PC-9 (cell line): ENCODE data around the gene RABL2A. TPM values are rescaled to one million over a fixed set of nuclear protein-coding genes. Genes with fewer than 3 reads are reported as not detected.

Experiments
- BruUV-seq: library from RNA; stranded (reverse); fragments of 400-500 nt; replicated peaks from 2 replicates; lab custom pipeline; 2021; lab: Mats Ljungman, UMichigan
- CTCF ChIA-PET: fragments of 300-600 bp; sonication (Branson Sonifier 250); formaldehyde crosslinking; loops from one replicate; lab custom pipeline; 2022; ENCODE audit warnings: antibody characterized with exemption; lab: Charles Lee
- POLR2A ChIA-PET: fragments of 300-600 bp; sonication (Branson Sonifier 250); formaldehyde crosslinking; loops from one replicate; lab custom pipeline; 2022; ENCODE audit warnings: antibody characterized with exemption; ENCODE audit not compliant: unreplicated experiment; lab: Charles Lee
- DNase-seq, 2 experiments: peaks; one replicate each; pipeline versions ENCODE4 v3.0.0 to v3.0.0-alpha.2; 2015 to 2022; ENCODE audit warnings: mixed read lengths in 1 of 2
- H2AFZ ChIP-seq: fragments of 200-600 bp; sonication (generic); 2 replicates; pipeline ENCODE4 v1.8.1; 2017; ENCODE audit warnings: antibody characterized with exemption
- H3F3A ChIP-seq: fragments of 200-600 bp; sonication (generic); 2 replicates; pipeline ENCODE4 v1.8.1; 2017; ENCODE audit warnings: antibody characterized with exemption, mild to moderate bottlenecking, low read depth; ENCODE audit not compliant: insufficient read depth
- H3K27ac ChIP-seq: fragments of 200-600 bp; sonication (generic); 2 replicates; pipeline ENCODE4 v1.6.1; 2016; ENCODE audit warnings: mixed run types
- H3K27me3 ChIP-seq: fragments of 200-600 bp; sonication (generic); 2 replicates; pipeline ENCODE4 v1.6.1; 2016; ENCODE audit warnings: low read depth, mixed run types; ENCODE audit not compliant: insufficient read depth
- H3K36me3 ChIP-seq: fragments of 200-600 bp; sonication (generic); 2 replicates; pipeline ENCODE4 v1.6.1; 2016; ENCODE audit warnings: low read depth, mixed run types
- H3K4me1 ChIP-seq: fragments of 200-600 bp; sonication (generic); replicated peaks from 2 replicates; pipeline ENCODE4 v1.6.1; 2016; ENCODE audit warnings: mixed run types; ENCODE audit not compliant: insufficient read depth
- H3K4me2 ChIP-seq: fragments of 200-600 bp; sonication (generic); 2 replicates; pipeline ENCODE4 v1.6.1; 2017; ENCODE audit warnings: mixed run types
- H3K4me3 ChIP-seq: fragments of 200-600 bp; sonication (generic); 2 replicates; pipeline ENCODE4 v1.6.1; 2016; ENCODE audit warnings: mixed run types
- H3K79me2 ChIP-seq: fragments of 200-600 bp; sonication (generic); 2 replicates; pipeline ENCODE4 v1.6.1; 2017; ENCODE audit warnings: low read depth, mixed run types
- H3K9me2 ChIP-seq: fragments of 200-600 bp; sonication (generic); 2 replicates; pipeline ENCODE4 v1.8.1; 2017; ENCODE audit warnings: mild to moderate bottlenecking; ENCODE audit not compliant: insufficient read depth
- H3K9me3 ChIP-seq: fragments of 200-600 bp; sonication (generic); 2 replicates; pipeline ENCODE4 v1.8.1; 2016; ENCODE audit warnings: low read depth; ENCODE audit not compliant: insufficient read depth
- H4K20me1 ChIP-seq: fragments of 200-600 bp; sonication (generic); 2 replicates; pipeline ENCODE4 v1.8.1; 2017; ENCODE audit not compliant: insufficient read depth
- CTCF ChIP-seq: fragments of 200-600 bp; sonication (generic); conservative IDR thresholded peaks from 2 replicates; pipeline ENCODE4 v1.6.1; 2017; ENCODE audit warnings: mixed run types, antibody characterized with exemption, mild to moderate bottlenecking, moderate library complexity
- EZH2 ChIP-seq: fragments of 200-600 bp; sonication (generic); IDR thresholded peaks from 2 replicates; pipeline ENCODE4 v1.8.0; 2017; ENCODE audit warnings: antibody characterized with exemption, low read depth
- intact Hi-C: fragments of 100-400 bp; cut with micrococcal nuclease; formaldehyde crosslinking; loops from one replicate; pipeline ENCODE4 v1.10.0; 2022; ENCODE audit not compliant: unreplicated experiment
- total RNA-seq: library from RNA; stranded (reverse); gene quantifications from 2 replicates; pipeline ENCODE4 v1.2.3, GENCODE V29; 2021

RABL2A gene
- total RNA-seq, 1 experiment from 2014 or later: 27.7 TPM

- H3K36me3 ChIP-seq: no peaks in the 10 kb centered on the region
- H3K4me3 ChIP-seq: no peak overlapping the region
- TF ChIP-seq CTCF (no peak), EZH2 (no peak)
- H3K4me1 ChIP-seq: no peaks in the 10 kb centered on the region
- no peak overlapping the region for H3K4me2 ChIP-seq
- intact Hi-C loops: no loop called here
- H3F3A ChIP-seq: no peaks in the 10 kb centered on the region
- H3K9me2 ChIP-seq: no peaks in the 10 kb centered on the region
- H2AFZ ChIP-seq: no peak overlapping the region
- CTCF ChIA-PET: no interaction called here
- H3K27me3 ChIP-seq: 0 out of 2 replicates have a peak, but pooled peaks cover 3% of the 10 kb centered on the region
- H3K27ac ChIP-seq: no peak overlapping the region
- POLR2A ChIA-PET: no interaction called here
- no peak for DNase-seq
- BruUV-seq: no TSS peak
- no peaks in the 10 kb centered on the region for H3K79me2 ChIP-seq
- no peaks in the 10 kb centered on the region for H4K20me1 ChIP-seq
- no peaks in the 10 kb centered on the region for H3K9me3 ChIP-seq
Observed at GRCh38 chr2:113676623-113677266, 49.7 kb downstream of the RABL2A start.

GRCh38 chr2:113677330-113677729 is 50.3 kb downstream of the RABL2A start:
- 0 out of 2 replicates have a peak, but pooled peaks cover 3% of the 10 kb centered on the region for H3K27me3 ChIP-seq
- no peak overlapping the region for H3K4me3 ChIP-seq
- BruUV-seq: no TSS peak
- H3K9me2 ChIP-seq: no peaks in the 10 kb centered on the region
- intact Hi-C loops: no loop called here
- no peaks in the 10 kb centered on the region for H3F3A ChIP-seq
- no peaks in the 10 kb centered on the region for H3K36me3 ChIP-seq
- no peaks in the 10 kb centered on the region for H3K4me1 ChIP-seq
- ChIA-PET CTCF (no interaction called here), POLR2A (no interaction called here)
- H3K79me2 ChIP-seq: no peaks in the 10 kb centered on the region
- no peak overlapping the region for H2AFZ ChIP-seq
- H3K9me3 ChIP-seq: no peaks in the 10 kb centered on the region
- H4K20me1 ChIP-seq: no peaks in the 10 kb centered on the region
- DNase-seq: no peak
- no peak overlapping the region for H3K4me2 ChIP-seq
- H3K27ac ChIP-seq: no peak overlapping the region
- TF ChIP-seq CTCF (no peak), EZH2 (no peak)

- no peaks in the 10 kb centered on the region for H4K20me1 ChIP-seq
- H3K9me2 ChIP-seq: no peaks in the 10 kb centered on the region
- POLR2A ChIA-PET: no interaction called here
- no peak overlapping the region for H3K4me2 ChIP-seq
- no peaks in the 10 kb centered on the region for H3F3A ChIP-seq
- TF ChIP-seq EZH2 (no peak), CTCF (no peak)
- H3K9me3 ChIP-seq: no peaks in the 10 kb centered on the region
- CTCF ChIA-PET: no interaction called here
- H3K79me2 ChIP-seq: no peaks in the 10 kb centered on the region
- intact Hi-C loops: no loop called here
- H3K36me3 ChIP-seq: no peaks in the 10 kb centered on the region
- H3K27me3 ChIP-seq: no peaks in the 10 kb centered on the region
- no peak overlapping the region for H2AFZ ChIP-seq
- no peak overlapping the region for H3K27ac ChIP-seq
- no peak for DNase-seq
- BruUV-seq: no TSS peak
- no peaks in the 10 kb centered on the region for H3K4me1 ChIP-seq
- H3K4me3 ChIP-seq: no peak overlapping the region
Observed at GRCh38 chr2:113679457-113679856, 52.4 kb downstream of the RABL2A start.
